A673 (cell line): ENCODE measurements around the gene OSBPL8. TPM values are rescaled to one million over a fixed set of nuclear protein-coding genes. Genes with fewer than 3 reads are reported as not detected.

Source experiments
- BruUV-seq: library from RNA; stranded (reverse); fragments of 400-500 nt; replicated peaks from 2 replicates; lab custom pipeline; 2021; lab: Mats Ljungman, UMichigan
- CTCF ChIA-PET: fragments of 300-600 bp; sonication (Branson Sonifier 250); formaldehyde crosslinking; loops from one replicate; lab custom pipeline; 2022; ENCODE audit warnings: antibody characterized with exemption; lab: Charles Lee
- POLR2A ChIA-PET: fragments of 300-600 bp; sonication (Branson Sonifier 250); formaldehyde crosslinking; loops from one replicate; lab custom pipeline; 2022; ENCODE audit warnings: antibody characterized with exemption; ENCODE audit not compliant: low non-redundant PET; lab: Charles Lee
- DNase-seq: peaks from one replicate; pipeline ENCODE4 v3.0.0-alpha.2; 2015; ENCODE audit warnings: low spot score
- H3K27ac ChIP-seq: fragments of 200-600 bp; sonication (generic); 2 replicates; pipeline ENCODE4 v1.5.1; 2016; ENCODE audit warnings: mixed run types, low read depth, mild to moderate bottlenecking, mixed read lengths, antibody characterized with exemption, low read length; ENCODE audit not compliant: poor library complexity, severe bottlenecking
- H3K27me3 ChIP-seq: fragments of 200-600 bp; sonication (generic); replicated peaks from 2 replicates; pipeline ENCODE4 v1.6.1; 2017; ENCODE audit warnings: mixed run types, low read depth, mild to moderate bottlenecking, mixed read lengths, antibody characterized with exemption, low read length; ENCODE audit not compliant: insufficient read depth, poor library complexity
- H3K36me3 ChIP-seq: fragments of 200-600 bp; sonication (generic); 2 replicates; pipeline ENCODE4 v1.6.1; 2016; ENCODE audit warnings: mixed run types, mild to moderate bottlenecking, mixed read lengths, antibody characterized with exemption, low read length; ENCODE audit not compliant: insufficient read depth, poor library complexity, severe bottlenecking
- H3K4me1 ChIP-seq: fragments of 200-600 bp; sonication (generic); 2 replicates; pipeline ENCODE4 v1.6.1; 2017; ENCODE audit warnings: mixed run types, mild to moderate bottlenecking, mixed read lengths, antibody characterized with exemption, low read length; ENCODE audit not compliant: insufficient read depth, poor library complexity, severe bottlenecking
- H3K4me3 ChIP-seq: fragments of 200-600 bp; sonication (generic); 2 replicates; pipeline ENCODE4 v1.5.1; 2016; ENCODE audit warnings: low read depth, mixed run types, mild to moderate bottlenecking, mixed read lengths, low read length; ENCODE audit not compliant: poor library complexity, severe bottlenecking
- H3K9me3 ChIP-seq: fragments of 200-600 bp; sonication (generic); 2 replicates; pipeline ENCODE4 v1.6.1; 2016; ENCODE audit warnings: mixed run types, low read depth, mild to moderate bottlenecking, mixed read lengths, antibody characterized with exemption, low read length; ENCODE audit not compliant: poor library complexity, severe bottlenecking
- CTCF ChIP-seq: fragments of 300-800, 200-600 bp; sonication (generic); conservative IDR thresholded peaks from 2 replicates; pipeline ENCODE4 v1.5.1; 2017; ENCODE audit warnings: low read depth, mild to moderate bottlenecking, antibody characterized with exemption, low read length, moderate library complexity, mixed read lengths
- EZH2 ChIP-seq: fragments of 200-600 bp; sonication (generic); IDR thresholded peaks from 2 replicates; pipeline ENCODE4 v1.6.1; 2017; ENCODE audit warnings: borderline replicate concordance, low read depth, mild to moderate bottlenecking, mixed read lengths, antibody characterized with exemption, low read length; ENCODE audit not compliant: poor library complexity, severe bottlenecking
- intact Hi-C: fragments of 100-400 bp; cut with micrococcal nuclease; formaldehyde crosslinking; loops from one replicate; pipeline ENCODE4 v1.10.0; 2022; ENCODE audit not compliant: unreplicated experiment
- total RNA-seq: library from RNA; stranded (reverse); gene quantifications from 2 replicates; pipeline ENCODE4 v1.2.3, GENCODE V29; 2021

OSBPL8 gene
- total RNA-seq, 1 experiment from 2014 or later = 86.1 TPM

- ChIA-PET CTCF (no interaction called here), POLR2A (no interaction called here)
- H3K9me3 ChIP-seq = no peaks in the 10 kb centered on the region
- H3K27me3 ChIP-seq = no peaks in the 10 kb centered on the region
- peaks cover 4% of the 10 kb centered on the region for H3K4me1 ChIP-seq
- intact Hi-C loops = no loop called here
- BruUV-seq = no TSS peak
- peaks cover 3% of the 10 kb centered on the region for H3K36me3 ChIP-seq
- no peak overlapping the region for H3K4me3 ChIP-seq
- TF ChIP-seq CTCF (no peak), EZH2 (no peak)
- H3K27ac ChIP-seq = no peak overlapping the region
- no peak for DNase-seq
Measured at GRCh38 chr12:76409074-76409473, 150.5 kb downstream of the OSBPL8 start.

GRCh38 chr12:76407710-76408109 is 151.9 kb downstream of the OSBPL8 start:
- Histone ChIP-seq H3K27ac (no peak overlapping the region), H3K4me1 (peaks cover 4% of the 10 kb centered on the region), H3K9me3 (no peaks in the 10 kb centered on the region), H3K27me3 (no peaks in the 10 kb centered on the region), H3K36me3 (peaks cover 3% of the 10 kb centered on the region), H3K4me3 (no peak overlapping the region)
- DNase-seq = no peak
- POLR2A ChIA-PET = no interaction called here
- intact Hi-C loops = no loop called here
- no TSS peak for BruUV-seq
- CTCF ChIA-PET = no interaction called here
- no peak for TF ChIP-seq CTCF
- no peak for TF ChIP-seq EZH2

- intact Hi-C loops = no loop called here
- no peaks in the 10 kb centered on the region for H3K9me3 ChIP-seq
- no peak overlapping the region for H3K27ac ChIP-seq
- CTCF ChIA-PET = no interaction called here
- no peaks in the 10 kb centered on the region for H3K27me3 ChIP-seq
- BruUV-seq = no TSS peak
- no peak overlapping the region for H3K4me3 ChIP-seq
- no peak for TF ChIP-seq CTCF
- TF ChIP-seq EZH2 = no peak
- POLR2A ChIA-PET = no interaction called here
- H3K4me1 ChIP-seq = no peaks in the 10 kb centered on the region
- no peak for DNase-seq
- no peaks in the 10 kb centered on the region for H3K36me3 ChIP-seq
Measured at GRCh38 chr12:76402259-76402658, 157.3 kb downstream of the OSBPL8 start.
